DND-41 (cell line): ENCODE results near the gene TWIST2.

Experiments
- ATAC-seq: fragments of 200-7000 bp; cut with Tn5 transposase; 3 replicates; pipeline ENCODE4 v1.9.1; 2021; ENCODE audit warnings: low read depth; ENCODE audit not compliant: insufficient read depth
- DNase-seq: peaks from one replicate; pipeline ENCODE4 v3.0.0-alpha.2; 2020
- H2AFZ ChIP-seq: 2 replicates; pipeline ENCODE4 v1.6.0; 2012; ENCODE audit warnings: low read depth, low read length
- H3K27ac ChIP-seq: 2 replicates; pipeline ENCODE4 v1.5.1; 2012; ENCODE audit warnings: low read length, inconsistent platforms
- H3K27me3 ChIP-seq: fragments of 200-600 bp; sonication (generic); 2 replicates; pipeline ENCODE4 v1.6.0; 2012; ENCODE audit warnings: low read length, mild to moderate bottlenecking, inconsistent platforms; ENCODE audit not compliant: insufficient read depth, poor library complexity
- H3K36me3 ChIP-seq: 2 replicates; pipeline ENCODE4 v1.5.1; 2012; ENCODE audit warnings: low read length, inconsistent platforms; ENCODE audit not compliant: insufficient read depth
- H3K4me1 ChIP-seq: 2 replicates; pipeline ENCODE4 v1.5.1; 2012; ENCODE audit warnings: mild to moderate bottlenecking, low read length; ENCODE audit not compliant: insufficient read depth
- H3K4me2 ChIP-seq: 2 replicates; pipeline ENCODE4 v1.6.0; 2012; ENCODE audit warnings: mild to moderate bottlenecking, moderate library complexity, low read length, inconsistent platforms; ENCODE audit not compliant: insufficient read depth
- H3K4me3 ChIP-seq, 2 experiments: fragments of 200-600 bp in 1 of 2; shearing (Covaris generic) in 1 of 2; 2 replicates each; pipeline ENCODE4 v1.5.1; 2012 to 2016; ENCODE audit warnings: inconsistent platforms in 2 of 2, low read length in 2 of 2, mild to moderate bottlenecking in 2 of 2, low read depth in 1 of 2, moderate library complexity in 1 of 2
- H3K79me2 ChIP-seq: 2 replicates; pipeline ENCODE4 v1.6.0; 2012; ENCODE audit warnings: low read length, inconsistent platforms; ENCODE audit not compliant: insufficient read depth
- H3K9ac ChIP-seq: 2 replicates; pipeline ENCODE4 v1.6.0; 2012; ENCODE audit warnings: low read depth, mild to moderate bottlenecking, inconsistent platforms, low read length, moderate library complexity
- H3K9me3 ChIP-seq: 2 replicates; pipeline ENCODE4 v1.5.1; 2012; ENCODE audit warnings: low read length, moderate library complexity, mild to moderate bottlenecking, inconsistent platforms; ENCODE audit not compliant: insufficient read depth, severe bottlenecking
- H4K20me1 ChIP-seq: 2 replicates; pipeline ENCODE4 v1.6.0; 2012; ENCODE audit warnings: low read length; ENCODE audit not compliant: insufficient read depth
- CTCF ChIP-seq: IDR thresholded peaks from 2 replicates; pipeline ENCODE4 v1.5.1; 2012; ENCODE audit warnings: borderline replicate concordance, low read length, moderate library complexity, mild to moderate bottlenecking; ENCODE audit not compliant: poor library complexity, severe bottlenecking; ENCODE audit errors: extremely low read depth
- EZH2 ChIP-seq: IDR thresholded peaks from 3 replicates; pipeline ENCODE4 v1.6.1; 2012; ENCODE audit warnings: borderline replicate concordance, low read depth, mild to moderate bottlenecking, moderate library complexity, low read length, inconsistent platforms; ENCODE audit not compliant: severe bottlenecking

The TWIST2 gene

GRCh38 chr2:238883421-238883901 is 35.6 kb downstream of the TWIST2 start:
- no peak overlapping the region for H3K9ac ChIP-seq
- no peak for DNase-seq
- H4K20me1 ChIP-seq = no peaks in the 10 kb centered on the region; the same call in 1 of the 2 replicates
- H3K4me2 ChIP-seq = no peak overlapping the region
- no peak for TF ChIP-seq EZH2
- no peaks in the 10 kb centered on the region for H3K36me3 ChIP-seq
- peaks cover 8% of the 10 kb centered on the region for H3K27me3 ChIP-seq
- no peaks in the 10 kb centered on the region for H3K4me1 ChIP-seq
- no peaks in the 10 kb centered on the region for H3K9me3 ChIP-seq
- H2AFZ ChIP-seq = no peak overlapping the region
- H3K4me3 ChIP-seq = no peak overlapping the region
- no peak overlapping the region for H3K27ac ChIP-seq
- ATAC-seq = no peak
- no peaks in the 10 kb centered on the region for H3K79me2 ChIP-seq

GRCh38 chr2:238884122-238884811 is 36.4 kb downstream of the TWIST2 start:
- TF ChIP-seq EZH2 (no peak), CTCF (no peak)
- peaks cover 10% of the 10 kb centered on the region for H3K27me3 ChIP-seq

GRCh38 chr2:238884812-238885408 is 37.0 kb downstream of the TWIST2 start:
- H3K36me3 ChIP-seq = no peaks in the 10 kb centered on the region
- no peaks in the 10 kb centered on the region for H3K4me1 ChIP-seq
- H4K20me1 ChIP-seq = no peaks in the 10 kb centered on the region; the same call in 1 of the 2 replicates
- TF ChIP-seq CTCF = no peak
- no peak for DNase-seq
- H3K27ac ChIP-seq = no peak overlapping the region
- no peak overlapping the region for H3K9ac ChIP-seq
- no peak overlapping the region for H2AFZ ChIP-seq
- no peak overlapping the region for H3K4me2 ChIP-seq
- no peak for ATAC-seq
- no peaks in the 10 kb centered on the region for H3K79me2 ChIP-seq
- H3K4me3 ChIP-seq = no peak overlapping the region
- H3K9me3 ChIP-seq = no peaks in the 10 kb centered on the region
- peaks cover 10% of the 10 kb centered on the region for H3K27me3 ChIP-seq

More at GRCh38 chr2:238884122-238884811, 36.4 kb downstream of the TWIST2 start:
- Histone ChIP-seq H3K27ac (no peak overlapping the region), H3K9ac (no peak overlapping the region), H2AFZ (no peak overlapping the region), H3K9me3 (no peaks in the 10 kb centered on the region), H3K4me2 (no peak overlapping the region), H3K4me3 (no peak overlapping the region), H4K20me1 (no peaks in the 10 kb centered on the region; the same call in 1 of the 2 replicates), H3K4me1 (no peaks in the 10 kb centered on the region), H3K79me2 (no peaks in the 10 kb centered on the region), H3K36me3 (no peaks in the 10 kb centered on the region)
- DNase-seq (no peak), ATAC-seq (no peak)

- DNase-seq (no peak), ATAC-seq (no peak)
- Histone ChIP-seq H3K4me1 (no peaks in the 10 kb centered on the region), H3K27ac (no peak overlapping the region), H3K4me3 (no peak overlapping the region), H3K27me3 (peaks cover 18% of the 10 kb centered on the region), H3K9me3 (no peaks in the 10 kb centered on the region), H2AFZ (no peak overlapping the region), H3K4me2 (no peak overlapping the region), H3K36me3 (no peaks in the 10 kb centered on the region), H4K20me1 (no peaks in the 10 kb centered on the region; the same call in 1 of the 2 replicates), H3K79me2 (no peaks in the 10 kb centered on the region), H3K9ac (no peak overlapping the region)
- TF ChIP-seq EZH2 (no peak), CTCF (no peak)
Observed at GRCh38 chr2:238886453-238887094, 38.7 kb downstream of the TWIST2 start.
